Epithelial cell of prostate (primary cell): ENCODE results near the gene CHI3L1.

Experiments
- DNase-seq: peaks from one replicate; pipeline ENCODE4 v3.0.0-alpha.2; 2011; ENCODE audit warnings: low read depth, low spot score
- H3K27ac ChIP-seq: fragments of 450-650 bp; 2 replicates; pipeline ENCODE4 v1.5.1; 2017; ENCODE audit warnings: mild to moderate bottlenecking

The CHI3L1 gene

GRCh38 chr1:203183828-203184227 is 2.7 kb downstream of the CHI3L1 start:
- H3K27ac ChIP-seq, result no peak overlapping the region
- DNase-seq, result no peak

- no peak overlapping the region for H3K27ac ChIP-seq
- no peak for DNase-seq
Observed at GRCh38 chr1:203182387-203182953, 4.0 kb downstream of the CHI3L1 start.

- DNase-seq, result no peak
- no peak overlapping the region for H3K27ac ChIP-seq
Observed at GRCh38 chr1:203181586-203182386, 4.7 kb downstream of the CHI3L1 start.

GRCh38 chr1:203180611-203181330 is 5.7 kb downstream of the CHI3L1 start:
- H3K27ac ChIP-seq, result no peak overlapping the region
- DNase-seq, result no peak

GRCh38 chr1:203179667-203180005 is 6.9 kb downstream of the CHI3L1 start:
- DNase-seq, result no peak
- no peak overlapping the region for H3K27ac ChIP-seq

- no peak overlapping the region for H3K27ac ChIP-seq
- no peak for DNase-seq
Observed at GRCh38 chr1:203178821-203179666, 7.5 kb downstream of the CHI3L1 start.

GRCh38 chr1:203178083-203178482 is 8.4 kb downstream of the CHI3L1 start:
- no peak for DNase-seq
- H3K27ac ChIP-seq, result no peak overlapping the region

GRCh38 chr1:203177470-203178039 is 8.9 kb downstream of the CHI3L1 start:
- no peak for DNase-seq
- no peak overlapping the region for H3K27ac ChIP-seq

GRCh38 chr1:203177036-203177405 is 9.5 kb downstream of the CHI3L1 start:
- H3K27ac ChIP-seq, result no peak overlapping the region
- no peak for DNase-seq

- no peak for DNase-seq
- no peak overlapping the region for H3K27ac ChIP-seq
Observed at GRCh38 chr1:203176273-203177035, 10.1 kb downstream of the CHI3L1 start.

- no peak for DNase-seq
Observed at GRCh38 chr1:203175827-203176241, 10.7 kb downstream of the CHI3L1 start.

GRCh38 chr1:203175237-203175826 is 11.2 kb downstream of the CHI3L1 start, which contains the start of gene MYBPH:
MYBPH (minus strand) TSS chr1:203175826; CDS start chr1:203175755, 71 bp downstream.
- no peak within 1 kb of the TSS for H3K27ac ChIP-seq
- DNase-seq, result no peak

More at GRCh38 chr1:203175827-203176241, 10.7 kb downstream of the CHI3L1 start:
- H3K27ac ChIP-seq, result no peak overlapping the region

- H3K27ac ChIP-seq, result no peak overlapping the region
- no peak for DNase-seq
Observed at GRCh38 chr1:203174324-203174985, 12.0 kb downstream of the CHI3L1 start.

GRCh38 chr1:203173566-203173965 is 12.9 kb downstream of the CHI3L1 start:
- no peak overlapping the region for H3K27ac ChIP-seq
- DNase-seq, result no peak

- H3K27ac ChIP-seq, result no peak overlapping the region
- DNase-seq, result no peak
Observed at GRCh38 chr1:203173011-203173555, 13.4 kb downstream of the CHI3L1 start.

- DNase-seq, result no peak
- no peak overlapping the region for H3K27ac ChIP-seq
Observed at GRCh38 chr1:203172184-203173010, 14.1 kb downstream of the CHI3L1 start.
